Activated T-cell treated with anti-CD3 and anti-CD28 coated beads, Interleukin-2, amount 50 U/mL, for 4 hours (primary cell): Measurements from ENCODE around the gene KIF12. TPM values are rescaled to one million over a fixed set of nuclear protein-coding genes. Genes with fewer than 3 reads are reported as not detected.
"Not testable (repeated sequence)": the region's sequence is repeated elsewhere in the genome, so short reads cannot be mapped to it uniquely, and the experiment has no call there.

ENCODE experiments used
- ATAC-seq, 2 donors: fragments of 200-7000 bp; cut with Tn5 transposase; one replicate each; pipeline ENCODE4 v1.10.0; 2021
- DNase-seq: peaks from one replicate; pipeline ENCODE4 v3.0.0-alpha.2; 2020
- H3K27me3 Mint-ChIP-seq: one replicate; pipeline ENCODE4 v1.8.0; 2021; ENCODE audit warnings: low read depth, mixed read lengths
- H3K36me3 Mint-ChIP-seq: one replicate; pipeline ENCODE4 v1.8.0; 2022; ENCODE audit warnings: mixed read lengths; ENCODE audit not compliant: insufficient read depth
- H3K4me1 Mint-ChIP-seq: one replicate; pipeline ENCODE4 v1.8.0; 2021; ENCODE audit warnings: low read depth, mixed read lengths
- H3K4me3 Mint-ChIP-seq: one replicate; pipeline ENCODE4 v1.8.0; 2021; ENCODE audit warnings: mild to moderate bottlenecking, moderate library complexity, mixed read lengths
- H3K9me3 Mint-ChIP-seq: one replicate; pipeline ENCODE4 v1.8.0; 2021; ENCODE audit warnings: mixed read lengths
- total RNA-seq, 3 donors: library from RNA; stranded (reverse); gene quantifications; one replicate each; pipeline ENCODE4 v1.2.1, GENCODE V29; 2021

The KIF12 gene
- total RNA-seq, 3 donors from 2014 or later: 0.10 TPM; not detected in 2

- no peaks in the 10 kb centered on the region for H3K9me3 Mint-ChIP-seq
- no peaks in the 10 kb centered on the region for H3K4me1 Mint-ChIP-seq
- no peak for DNase-seq
- peaks cover 6% of the 10 kb centered on the region for H3K27me3 Mint-ChIP-seq
- no peaks in the 10 kb centered on the region for H3K36me3 Mint-ChIP-seq
- ATAC-seq: no peak
- no peak overlapping the region for H3K4me3 Mint-ChIP-seq
Measured at GRCh38 chr9:114049441-114050225, 49.5 kb downstream of the KIF12 start.

DNA sequence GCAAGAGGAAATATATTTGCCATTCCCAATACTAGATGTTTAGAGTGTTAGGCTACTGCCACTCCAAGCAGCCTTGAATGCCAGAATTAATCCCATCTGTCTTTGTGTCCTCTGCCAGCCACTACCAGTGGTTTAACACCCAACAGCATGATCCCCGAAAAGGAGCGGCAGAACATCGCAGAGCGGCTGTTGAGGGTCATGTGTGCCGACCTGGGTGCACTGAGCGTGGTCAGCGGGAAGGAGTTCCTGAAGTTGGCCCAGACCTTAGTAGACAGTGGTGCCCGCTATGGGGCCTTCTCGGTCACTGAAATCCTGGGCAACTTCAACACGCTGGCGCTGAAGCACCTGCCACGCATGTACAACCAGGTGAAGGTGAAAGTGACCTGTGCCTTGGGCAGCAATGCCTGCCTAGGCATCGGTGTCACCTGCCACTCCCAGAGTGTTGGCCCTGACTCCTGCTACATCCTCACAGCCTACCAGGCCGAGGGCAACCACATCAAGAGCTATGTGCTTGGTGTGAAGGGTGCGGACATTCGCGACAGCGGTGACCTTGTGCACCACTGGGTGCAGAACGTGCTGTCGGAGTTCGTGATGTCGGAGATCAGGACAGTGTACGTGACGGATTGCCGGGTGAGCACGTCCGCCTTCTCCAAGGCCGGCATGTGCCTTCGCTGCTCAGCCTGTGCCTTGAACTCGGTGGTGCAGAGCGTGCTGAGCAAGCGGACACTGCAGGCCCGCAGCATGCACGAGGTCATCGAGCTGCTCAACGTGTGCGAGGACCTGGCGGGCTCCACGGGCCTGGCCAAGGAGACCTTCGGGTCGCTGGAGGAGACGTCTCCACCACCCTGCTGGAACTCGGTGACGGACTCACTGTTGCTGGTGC lies 50.3 kb downstream of the KIF12 start:
- no peaks in the 10 kb centered on the region for H3K9me3 Mint-ChIP-seq
- H3K4me1 Mint-ChIP-seq: no peaks in the 10 kb centered on the region
- no peak overlapping the region for H3K4me3 Mint-ChIP-seq
- DNase-seq: no peak
- H3K36me3 Mint-ChIP-seq: no peaks in the 10 kb centered on the region
- peaks cover 6% of the 10 kb centered on the region for H3K27me3 Mint-ChIP-seq
- ATAC-seq: no peak

DNA sequence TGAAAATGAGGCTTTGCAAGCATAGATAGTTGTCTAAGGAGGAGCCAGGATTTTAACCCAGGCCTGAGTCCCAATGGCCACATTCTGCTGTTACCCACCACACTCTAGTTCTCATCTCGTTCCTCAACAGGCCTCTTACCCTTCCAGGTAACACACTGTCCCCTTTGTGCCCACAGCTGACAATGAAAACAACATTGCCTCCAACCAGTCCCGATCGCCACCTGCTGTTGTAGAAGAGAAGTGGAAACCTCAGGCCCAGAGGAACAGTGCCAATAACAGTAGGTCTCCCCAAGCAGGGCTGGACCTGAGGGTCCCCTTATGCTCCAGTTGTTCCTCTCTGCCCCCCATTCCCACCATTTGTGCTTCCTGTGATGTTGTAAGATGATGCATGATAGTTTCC lies 51.4 kb downstream of the KIF12 start:
- H3K4me1 Mint-ChIP-seq: no peaks in the 10 kb centered on the region
- DNase-seq: no peak
- no peaks in the 10 kb centered on the region for H3K9me3 Mint-ChIP-seq
- peaks cover 6% of the 10 kb centered on the region for H3K27me3 Mint-ChIP-seq
- no peaks in the 10 kb centered on the region for H3K36me3 Mint-ChIP-seq
- ATAC-seq: no peak
- no peak overlapping the region for H3K4me3 Mint-ChIP-seq

- DNase-seq (no peak), ATAC-seq (no peak)
- no peak overlapping the region for H3K4me3 Mint-ChIP-seq
- peaks cover 6% of the 10 kb centered on the region for H3K27me3 Mint-ChIP-seq
- H3K9me3 Mint-ChIP-seq: no peaks in the 10 kb centered on the region
- no peaks in the 10 kb centered on the region for H3K36me3 Mint-ChIP-seq
- no peaks in the 10 kb centered on the region for H3K4me1 Mint-ChIP-seq
Measured at GRCh38 chr9:114046875-114047274, 52.2 kb downstream of the KIF12 start.

DNA sequence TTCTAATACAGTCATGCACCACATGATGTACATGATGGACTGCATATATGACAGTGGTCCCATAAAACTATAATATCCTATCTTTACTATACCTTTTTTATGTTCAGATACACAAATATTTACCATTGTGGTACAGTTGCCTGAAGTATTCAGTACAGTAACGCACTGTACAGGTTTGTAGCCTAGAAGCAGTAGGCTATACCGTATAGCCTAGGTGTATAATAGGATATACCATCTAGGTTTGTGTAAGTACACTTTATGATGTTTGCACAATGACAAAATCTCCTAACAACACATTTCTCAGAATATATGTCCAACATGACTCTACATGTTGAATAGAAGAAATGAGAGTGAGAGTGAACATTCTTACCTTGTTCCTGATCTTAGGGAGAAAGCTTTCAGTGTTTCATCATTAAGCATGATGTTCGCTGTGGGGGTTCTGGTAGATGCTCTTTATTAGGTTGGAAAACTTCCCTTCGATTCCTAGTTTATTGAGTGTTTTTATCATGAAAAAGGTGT lies 52.8 kb downstream of the KIF12 start:
- Mint-ChIP-seq H3K4me3 (no peak overlapping the region), H3K4me1 (no peaks in the 10 kb centered on the region), H3K36me3 (no peaks in the 10 kb centered on the region), H3K27me3 (peaks cover 6% of the 10 kb centered on the region), H3K9me3 (no peaks in the 10 kb centered on the region)
- DNase-seq: no peak
- no peak for ATAC-seq

- not testable (repeated sequence) for H3K4me3 Mint-ChIP-seq, H3K27me3 Mint-ChIP-seq, H3K36me3 Mint-ChIP-seq, DNase-seq, H3K9me3 Mint-ChIP-seq, ATAC-seq, H3K4me1 Mint-ChIP-seq
Measured at GRCh38 chr9:114043660-114044059, 55.4 kb downstream of the KIF12 start.

Other genes with a start within 250 kb of the KIF12 start
- under 1 TPM; 0.19 to 0.48 (median 0.21) TPM for gene ZNF618, start 223.0 kb downstream of the KIF12 start, total RNA-seq
- 1 to 10 TPM; 1.1 to 1.7 (median 1.5) TPM for gene AMBP, start 21.0 kb downstream of the KIF12 start, total RNA-seq
- 1 to 10 TPM; 1.4 to 2.8 (median 1.7) TPM for gene COL27A1, start 56.2 kb upstream of the KIF12 start, total RNA-seq
- gene ORM1, start 223.8 kb upstream of the KIF12 start, total RNA-seq: 1 to 10 TPM; 2.4 to 4.5 (median 3.5) TPM
- gene ORM2, start 230.6 kb upstream of the KIF12 start, total RNA-seq: 1 to 10 TPM in 1 of 3 donors, under 1 TPM in 1, not detected in 1; 0.84 to 1.0 TPM